ENCODE data around the gene ZFAND6.
"Not testable (repeated sequence)": the region's sequence is repeated elsewhere in the genome, so short reads cannot be mapped to it uniquely, and the experiment has no call there.

The ZFAND6 gene

DNA sequence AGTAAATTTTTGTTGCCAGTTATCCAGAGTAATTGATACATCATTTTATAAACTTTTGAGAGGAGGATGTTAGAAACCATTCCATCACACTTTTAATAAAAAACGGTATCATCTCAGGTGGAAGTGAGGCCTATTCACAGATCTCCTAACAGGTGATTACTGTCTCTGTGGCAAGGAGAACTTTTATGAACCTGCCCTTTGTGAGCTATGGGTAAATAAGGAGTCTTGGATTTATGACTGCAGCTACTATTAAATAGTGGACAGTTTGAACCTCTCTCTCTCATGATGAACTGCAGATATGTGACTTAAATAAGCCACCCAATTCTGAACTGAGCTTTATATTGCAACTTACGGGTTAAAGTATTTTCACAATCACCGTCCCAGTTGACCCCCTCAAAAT is 45.7 kb downstream of the ZFAND6 start:
- no peak for ATAC-seq
- Mint-ChIP-seq H3K4me1 (peaks cover 42% of the 10 kb centered on the region), H3K27me3 (no peaks in the 10 kb centered on the region), H3K9me3 (no peaks in the 10 kb centered on the region), H3K27ac (no peak overlapping the region), H3K4me3 (no peak overlapping the region)
- DNase-seq: no peak

DNA sequence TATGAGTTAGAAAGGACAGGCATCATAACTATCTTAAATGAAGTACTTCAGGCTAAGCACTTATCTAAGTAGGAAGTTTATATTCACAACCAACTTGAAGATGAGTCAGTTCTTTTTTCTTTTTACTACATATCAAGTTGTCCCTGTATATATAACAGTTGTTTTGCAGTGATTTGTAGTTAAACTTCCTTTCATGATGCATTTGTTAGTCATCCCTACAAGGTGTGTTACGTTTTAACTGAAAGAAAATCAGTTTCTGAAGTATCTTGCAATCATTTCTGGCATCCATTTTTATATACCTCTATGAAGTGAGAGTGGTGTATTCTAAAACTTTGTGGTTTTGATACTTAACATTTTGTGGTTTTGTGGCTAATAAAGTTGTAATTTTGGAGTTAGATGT is 46.1 kb downstream of the ZFAND6 start:
- Mint-ChIP-seq H3K4me1 (peaks cover 43% of the 10 kb centered on the region), H3K4me3 (no peak overlapping the region)
- ATAC-seq: peak; percentile 56

DNA sequence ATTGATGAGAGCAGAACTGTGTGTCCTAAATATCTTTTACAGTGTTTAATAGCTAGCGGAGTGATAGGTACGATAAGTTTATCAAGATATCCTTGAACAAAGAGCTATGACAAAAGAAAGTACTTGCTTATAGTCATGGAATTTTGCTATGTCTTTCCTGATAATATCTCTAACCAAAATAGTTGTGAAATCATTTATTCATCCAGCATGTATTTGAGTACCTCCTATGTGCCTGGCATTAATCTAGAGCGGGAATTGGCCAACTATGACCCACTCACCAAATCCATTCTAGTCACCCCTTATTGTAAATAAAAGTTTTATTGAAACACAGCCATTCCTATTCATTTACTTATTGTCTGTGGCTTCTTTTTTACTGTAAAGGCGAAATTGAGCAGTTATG is 46.6 kb downstream of the ZFAND6 start:
- H3K4me1 Mint-ChIP-seq: peaks cover 42% of the 10 kb centered on the region
- no peak for DNase-seq
- no peaks in the 10 kb centered on the region for H3K9me3 Mint-ChIP-seq
- no peak overlapping the region for H3K4me3 Mint-ChIP-seq
- no peaks in the 10 kb centered on the region for H3K27me3 Mint-ChIP-seq
- H3K27ac Mint-ChIP-seq: no peak overlapping the region
- no peak for ATAC-seq

More for the DNA sequence above, 46.1 kb downstream of the ZFAND6 start:
- Mint-ChIP-seq H3K9me3 (no peaks in the 10 kb centered on the region), H3K27me3 (no peaks in the 10 kb centered on the region), H3K27ac (no peak overlapping the region)
- DNase-seq: no peak

DNA sequence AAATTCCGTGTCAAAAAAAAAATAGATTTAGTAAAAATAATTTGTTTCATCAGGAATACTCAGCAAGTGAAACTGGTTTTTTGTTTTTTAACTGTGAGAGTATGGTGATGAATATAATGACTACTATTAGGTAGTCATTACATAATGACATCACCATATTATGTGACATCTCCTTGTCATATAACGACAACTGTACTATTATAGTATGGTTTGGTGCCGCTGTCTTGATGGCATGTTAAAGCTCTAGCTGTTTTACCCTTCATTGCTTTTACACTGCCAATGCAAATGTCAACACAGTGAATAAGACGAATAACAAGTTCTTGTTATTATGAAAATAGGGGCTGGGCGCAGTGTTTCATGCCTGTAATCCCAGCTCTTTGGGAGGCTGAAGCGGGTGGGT is 47.7 kb downstream of the ZFAND6 start:
- no peaks in the 10 kb centered on the region for H3K9me3 Mint-ChIP-seq
- no peak for ATAC-seq
- H3K4me3 Mint-ChIP-seq: no peak overlapping the region
- H3K27ac Mint-ChIP-seq: no peak overlapping the region
- H3K27me3 Mint-ChIP-seq: no peaks in the 10 kb centered on the region
- no peak for DNase-seq
- peaks cover 34% of the 10 kb centered on the region for H3K4me1 Mint-ChIP-seq

DNA sequence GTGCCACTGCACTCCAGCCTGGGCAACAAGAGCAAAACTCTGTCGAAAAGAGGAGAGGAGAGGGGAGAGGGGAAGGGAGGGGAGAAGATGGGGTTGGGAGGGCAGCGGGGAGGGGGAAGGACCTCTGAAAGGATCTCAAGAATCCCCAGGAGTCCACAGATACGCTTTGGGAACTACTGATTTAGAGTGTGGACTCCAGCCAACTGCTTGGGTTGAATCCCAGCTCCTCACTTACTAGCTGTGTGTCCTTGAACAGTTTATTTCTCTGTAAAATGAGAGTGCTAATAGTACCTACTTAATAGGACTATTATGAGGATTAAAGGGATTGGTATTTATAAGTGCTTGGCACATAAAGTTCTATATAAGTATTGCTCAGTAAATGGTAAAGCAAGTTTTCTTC is 48.3 kb downstream of the ZFAND6 start:
- Mint-ChIP-seq H3K4me1 (peaks cover 28% of the 10 kb centered on the region), H3K4me3 (no peak overlapping the region), H3K27ac (no peak overlapping the region), H3K9me3 (no peaks in the 10 kb centered on the region), H3K27me3 (no peaks in the 10 kb centered on the region)
- DNase-seq (no peak), ATAC-seq (no peak)

DNA sequence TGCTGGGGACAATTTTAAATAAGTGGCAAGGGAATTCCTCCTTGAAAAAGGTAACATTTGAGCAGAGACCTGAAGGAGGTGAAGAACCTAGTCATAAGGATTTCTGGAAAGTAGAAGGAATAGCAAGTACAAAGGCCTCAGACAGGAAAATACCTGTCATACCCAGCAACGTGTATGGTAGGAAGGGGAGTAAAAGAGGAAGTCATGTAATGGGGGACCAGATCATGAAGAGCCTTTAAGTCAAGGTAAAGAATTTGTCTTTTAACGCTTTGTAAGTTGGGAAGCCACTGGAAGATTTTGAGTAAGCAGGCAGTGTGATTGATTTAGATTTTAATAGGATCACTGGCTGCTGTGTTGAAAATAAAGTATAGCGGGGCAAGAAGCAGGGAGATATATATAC is 49.9 kb downstream of the ZFAND6 start:
- Mint-ChIP-seq H3K4me3 (no peak overlapping the region), H3K4me1 (peaks cover 26% of the 10 kb centered on the region), H3K9me3 (no peaks in the 10 kb centered on the region), H3K27me3 (no peaks in the 10 kb centered on the region), H3K27ac (no peak overlapping the region)
- ATAC-seq (no peak), DNase-seq (no peak)

DNA sequence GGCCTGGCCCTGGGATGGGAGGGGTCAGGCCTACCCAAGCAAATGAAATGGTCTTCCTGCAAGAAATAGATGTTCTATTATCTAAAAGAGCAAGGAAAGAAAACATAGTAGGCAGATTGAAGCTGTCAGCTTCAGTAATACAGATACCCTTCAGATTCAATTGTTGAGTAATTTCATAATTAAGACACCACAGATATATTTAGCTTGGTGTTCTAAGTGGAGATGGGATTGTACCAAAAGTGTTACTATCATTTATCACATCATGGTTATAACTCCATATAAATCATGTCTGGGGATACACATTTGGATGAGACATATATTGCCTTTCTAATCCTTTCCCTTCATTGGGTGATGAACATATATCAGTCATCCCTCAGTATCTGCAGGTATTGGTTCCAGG is 51.4 kb downstream of the ZFAND6 start:
- H3K9me3 Mint-ChIP-seq: no peaks in the 10 kb centered on the region
- H3K4me3 Mint-ChIP-seq: no peak overlapping the region
- ATAC-seq: no peak
- H3K27ac Mint-ChIP-seq: no peak overlapping the region
- H3K27me3 Mint-ChIP-seq: no peaks in the 10 kb centered on the region
- DNase-seq: no peak
- H3K4me1 Mint-ChIP-seq: peaks cover 24% of the 10 kb centered on the region

DNA sequence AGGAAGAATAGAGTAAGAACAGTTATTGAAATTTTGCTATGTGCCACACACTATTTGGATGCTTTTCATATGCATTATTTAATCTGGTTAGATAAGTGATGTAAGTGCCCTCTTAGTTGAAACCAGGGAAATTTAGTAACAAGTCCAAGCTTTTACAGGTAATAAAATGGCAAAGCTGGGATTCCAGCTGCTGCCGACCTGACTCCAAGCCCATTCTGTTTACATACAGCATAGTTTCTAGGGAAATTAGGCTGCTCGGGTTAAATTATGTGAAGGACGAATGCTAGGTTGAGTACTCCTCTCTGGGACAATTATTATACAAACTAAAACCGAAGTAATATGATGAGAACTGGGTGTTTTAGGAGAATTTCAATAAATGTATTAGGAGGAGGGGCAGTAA is 54.6 kb downstream of the ZFAND6 start:
- no peaks in the 10 kb centered on the region for H3K9me3 Mint-ChIP-seq
- H3K4me1 Mint-ChIP-seq: peaks cover 20% of the 10 kb centered on the region
- no peaks in the 10 kb centered on the region for H3K27me3 Mint-ChIP-seq
- DNase-seq (no peak), ATAC-seq (no peak)
- no peak overlapping the region for H3K27ac Mint-ChIP-seq
- H3K4me3 Mint-ChIP-seq: no peak overlapping the region

DNA sequence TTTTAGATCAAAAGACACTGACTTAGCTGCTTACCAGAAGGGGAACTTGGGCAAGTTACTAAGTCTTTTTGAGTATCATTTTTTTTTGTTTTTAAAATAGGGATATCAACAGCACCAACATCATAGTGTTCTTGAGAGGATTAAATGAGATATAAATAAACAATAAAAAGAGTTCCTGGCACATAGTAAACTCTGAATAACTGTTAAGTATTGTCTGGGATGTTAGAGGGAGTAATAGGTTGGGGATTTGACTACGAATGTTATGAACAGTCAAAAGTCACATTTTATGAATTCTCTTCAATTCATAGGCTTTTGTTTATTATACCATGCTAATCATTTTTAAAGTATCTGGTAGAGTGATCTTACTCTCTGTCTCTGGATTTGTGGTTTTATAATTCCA is 55.5 kb downstream of the ZFAND6 start:
- no peaks in the 10 kb centered on the region for H3K27me3 Mint-ChIP-seq
- ATAC-seq: no peak
- H3K4me3 Mint-ChIP-seq: no peak overlapping the region
- peaks cover 18% of the 10 kb centered on the region for H3K4me1 Mint-ChIP-seq
- no peaks in the 10 kb centered on the region for H3K9me3 Mint-ChIP-seq
- H3K27ac Mint-ChIP-seq: no peak overlapping the region
- no peak for DNase-seq

DNA sequence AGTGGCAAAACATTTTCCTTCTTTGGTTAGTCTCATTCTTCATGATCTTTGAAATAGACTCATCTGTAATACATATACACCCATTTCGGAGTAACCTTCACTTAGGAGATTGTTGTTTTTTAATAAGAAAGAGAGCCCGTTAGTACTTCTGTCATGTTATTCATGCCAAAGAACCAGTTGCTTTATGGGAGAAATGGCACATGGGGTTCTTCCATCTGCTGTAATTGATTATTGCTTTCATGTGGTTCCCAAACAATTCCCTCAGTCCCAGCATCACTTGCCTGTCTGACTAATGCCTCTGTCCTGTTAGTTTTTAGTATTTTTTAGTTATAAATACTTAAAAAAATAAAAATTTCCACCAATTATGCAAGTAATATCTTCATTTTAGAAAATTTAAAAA is 59.5 kb downstream of the ZFAND6 start:
- peaks cover 11% of the 10 kb centered on the region for H3K4me1 Mint-ChIP-seq
- no peak for ATAC-seq
- DNase-seq: no peak
- no peak overlapping the region for H3K4me3 Mint-ChIP-seq
- H3K9me3 Mint-ChIP-seq: no peaks in the 10 kb centered on the region
- no peak overlapping the region for H3K27ac Mint-ChIP-seq
- no peaks in the 10 kb centered on the region for H3K27me3 Mint-ChIP-seq

DNA sequence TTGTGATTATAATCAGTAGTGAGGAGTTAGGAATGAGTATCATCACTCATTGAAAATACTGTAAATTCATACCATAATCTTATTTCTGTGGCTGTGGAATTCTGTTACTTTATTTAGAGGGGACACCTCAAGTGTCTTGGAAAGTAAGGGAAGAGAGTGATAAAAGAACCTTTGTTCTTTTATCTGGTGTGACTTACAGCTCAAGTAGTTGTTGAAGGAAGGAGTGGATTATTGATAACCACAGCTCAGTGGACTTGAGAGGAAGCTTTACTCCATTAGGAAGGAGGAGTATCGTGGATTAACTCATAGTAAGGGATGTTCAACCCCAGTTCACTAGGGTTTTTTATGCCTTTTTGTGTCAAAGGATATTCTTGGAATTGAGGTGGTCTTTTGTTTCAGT is 61.2 kb downstream of the ZFAND6 start:
- Mint-ChIP-seq H3K27me3 (no peaks in the 10 kb centered on the region), H3K4me3 (no peak overlapping the region), H3K4me1 (peaks cover 5% of the 10 kb centered on the region), H3K9me3 (no peaks in the 10 kb centered on the region), H3K27ac (peak overlapping the region in 1 of 2 donors; percentile 11)
- DNase-seq (no peak), ATAC-seq (no peak)

DNA sequence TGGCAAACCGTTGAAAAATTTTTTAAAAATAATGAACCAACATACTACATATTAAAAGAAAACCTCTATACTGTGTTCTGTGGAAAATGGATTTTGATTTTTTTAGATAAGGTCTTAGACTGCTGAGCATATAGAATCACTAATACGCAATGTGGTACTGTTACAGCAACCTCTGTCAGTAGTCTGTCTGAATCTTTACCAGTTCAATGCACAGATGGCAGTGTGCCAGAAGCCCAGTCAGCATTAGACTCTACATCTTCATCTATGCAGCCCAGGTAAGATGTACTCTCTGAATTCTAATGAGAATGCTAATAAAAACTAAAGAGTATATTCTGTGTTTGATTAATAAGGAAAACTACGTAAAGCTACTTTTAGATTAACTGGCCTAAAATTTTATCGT is 62.1 kb downstream of the ZFAND6 start:
- no peak overlapping the region for H3K4me3 Mint-ChIP-seq
- no peak overlapping the region for H3K27ac Mint-ChIP-seq
- no peaks in the 10 kb centered on the region for H3K27me3 Mint-ChIP-seq
- H3K9me3 Mint-ChIP-seq: no peaks in the 10 kb centered on the region
- no peak for DNase-seq
- H3K4me1 Mint-ChIP-seq: no peaks in the 10 kb centered on the region
- ATAC-seq: no peak

DNA sequence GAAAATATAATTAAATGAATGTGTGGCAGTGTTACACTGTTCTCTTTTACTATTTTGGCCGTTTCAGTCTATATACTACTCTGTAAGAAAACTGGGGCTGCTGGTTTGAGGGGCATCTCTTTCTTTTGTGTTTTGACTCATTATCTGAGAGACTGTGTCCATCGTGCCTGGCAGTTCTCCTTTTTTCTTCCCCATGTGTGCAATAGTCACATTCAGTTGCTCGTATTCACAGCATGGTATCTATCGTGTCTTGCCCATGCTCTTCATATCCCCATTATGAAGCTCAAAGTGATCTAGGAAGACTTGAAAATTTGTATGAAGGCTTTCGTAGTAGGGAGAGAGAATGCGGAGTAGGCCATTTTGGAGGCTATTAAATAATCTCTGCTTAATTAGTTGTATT is 63.6 kb downstream of the ZFAND6 start:
- no peak for DNase-seq
- Mint-ChIP-seq H3K4me1 (no peaks in the 10 kb centered on the region), H3K4me3 (no peak overlapping the region), H3K27me3 (no peaks in the 10 kb centered on the region), H3K9me3 (no peaks in the 10 kb centered on the region), H3K27ac (no peak overlapping the region)
- no peak for ATAC-seq

DNA sequence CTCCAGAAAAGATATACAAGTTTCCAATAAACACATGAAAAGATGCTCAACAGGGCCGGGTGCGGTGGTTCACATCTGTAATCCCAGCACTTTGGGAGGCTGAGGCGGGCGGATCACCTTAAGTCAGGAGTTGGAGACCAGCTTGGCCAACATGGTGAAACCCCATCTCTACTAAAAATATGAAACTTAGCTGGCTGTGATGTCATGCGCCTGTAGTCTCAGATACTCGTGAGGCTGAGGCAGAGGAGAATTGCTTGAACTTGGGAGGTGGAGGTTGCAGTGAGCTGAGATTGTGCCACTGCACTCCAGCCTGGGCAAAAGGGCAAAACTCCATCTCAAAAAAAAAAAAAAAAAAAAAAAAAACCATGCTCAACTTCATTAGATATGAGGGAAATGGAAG is 67.8 kb downstream of the ZFAND6 start:
- not testable (repeated sequence) for H3K27ac Mint-ChIP-seq, H3K4me3 Mint-ChIP-seq, H3K4me1 Mint-ChIP-seq, DNase-seq, H3K27me3 Mint-ChIP-seq, H3K9me3 Mint-ChIP-seq, ATAC-seq

DNA sequence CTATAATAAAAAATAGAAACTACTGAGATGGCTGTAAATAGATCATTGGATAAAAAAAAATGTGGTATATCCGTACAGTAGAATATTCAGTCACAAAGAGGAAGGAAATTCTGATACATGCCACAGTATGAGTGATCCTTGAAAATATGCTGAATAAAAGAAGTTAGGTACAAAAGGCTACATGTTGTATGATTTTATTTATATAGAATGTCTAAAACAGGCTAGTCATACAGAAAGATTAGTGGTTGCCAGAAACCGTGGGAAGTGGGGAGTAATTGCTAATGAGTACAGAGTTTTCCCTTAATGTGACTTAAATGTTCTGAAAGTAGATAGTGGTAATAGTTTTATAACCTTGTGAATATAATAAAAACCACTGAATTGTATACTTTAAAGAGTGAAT is 68.4 kb downstream of the ZFAND6 start:
- DNase-seq: no peak
- H3K4me3 Mint-ChIP-seq: no peak overlapping the region
- H3K27me3 Mint-ChIP-seq: no peaks in the 10 kb centered on the region
- ATAC-seq: no peak
- H3K9me3 Mint-ChIP-seq: no peaks in the 10 kb centered on the region
- H3K27ac Mint-ChIP-seq: no peak overlapping the region
- no peaks in the 10 kb centered on the region for H3K4me1 Mint-ChIP-seq

DNA sequence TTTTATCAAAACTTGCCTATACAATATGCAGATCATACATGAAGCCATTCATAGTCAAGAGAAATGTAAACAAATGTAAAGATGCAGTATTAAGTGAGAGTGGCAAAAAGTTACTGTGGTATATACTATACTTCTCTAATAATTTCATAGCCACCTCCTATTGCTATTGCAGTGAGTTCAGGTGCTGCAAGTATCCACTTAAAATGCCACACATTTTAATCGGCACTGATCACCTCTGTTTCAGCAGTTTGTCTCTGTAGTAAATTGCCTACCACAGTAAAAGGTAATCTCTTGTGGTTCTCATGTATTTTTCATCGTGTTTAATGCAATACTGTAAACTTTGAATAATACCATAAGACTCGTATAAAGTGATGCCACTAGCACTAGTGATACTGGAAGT is 72.9 kb downstream of the ZFAND6 start:
- ATAC-seq (no peak), DNase-seq (no peak)
- Mint-ChIP-seq H3K27ac (no peak overlapping the region), H3K4me1 (no peaks in the 10 kb centered on the region), H3K9me3 (no peaks in the 10 kb centered on the region), H3K27me3 (no peaks in the 10 kb centered on the region), H3K4me3 (no peak overlapping the region)

DNA sequence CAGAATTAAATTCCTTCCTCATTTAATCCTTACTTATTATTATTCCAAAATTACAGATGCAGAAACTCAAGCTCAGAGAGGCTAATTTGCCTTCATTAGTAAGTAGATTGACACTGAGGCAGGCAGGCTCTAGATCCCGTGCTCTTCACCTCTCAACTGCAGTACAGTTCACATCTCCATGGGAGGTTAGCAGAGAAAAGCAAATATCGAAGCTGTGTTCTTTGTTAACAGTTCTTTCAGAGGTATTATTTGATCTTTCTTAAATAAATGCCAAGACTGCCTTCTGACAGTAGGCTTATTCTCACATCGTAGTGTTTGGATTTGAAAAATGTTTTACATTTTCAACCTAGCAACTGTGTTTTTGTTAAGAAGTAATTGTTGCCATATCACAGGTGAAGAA is 77.4 kb downstream of the ZFAND6 start:
- no peaks in the 10 kb centered on the region for H3K9me3 Mint-ChIP-seq
- no peak for DNase-seq
- H3K27me3 Mint-ChIP-seq: no peaks in the 10 kb centered on the region
- H3K27ac Mint-ChIP-seq: no peak overlapping the region
- H3K4me3 Mint-ChIP-seq: no peak overlapping the region
- H3K4me1 Mint-ChIP-seq: no peaks in the 10 kb centered on the region
- no peak for ATAC-seq

DNA sequence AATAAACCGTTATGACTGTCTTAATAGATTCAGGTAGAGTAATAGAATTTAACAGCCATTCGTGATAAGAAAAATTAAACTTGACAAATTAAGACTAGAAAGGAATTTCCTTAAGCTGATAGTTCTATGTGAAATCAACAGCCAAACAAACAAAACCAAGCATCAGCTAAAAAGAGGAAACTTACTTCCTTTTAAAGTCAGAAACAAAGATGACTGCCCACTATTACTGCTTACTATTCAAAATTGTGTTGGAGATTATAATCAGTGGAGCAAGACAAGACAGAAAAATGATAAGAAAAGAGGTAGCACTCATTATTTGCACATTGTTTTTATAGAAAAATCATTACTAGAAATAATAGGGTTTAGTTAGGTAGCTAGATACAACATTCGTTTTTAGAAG is 79.5 kb downstream of the ZFAND6 start:
- no peaks in the 10 kb centered on the region for H3K4me1 Mint-ChIP-seq
- H3K9me3 Mint-ChIP-seq: no peaks in the 10 kb centered on the region
- no peak for DNase-seq
- H3K27ac Mint-ChIP-seq: no peak overlapping the region
- H3K4me3 Mint-ChIP-seq: no peak overlapping the region
- no peaks in the 10 kb centered on the region for H3K27me3 Mint-ChIP-seq
- no peak for ATAC-seq

Measured in stimulated activated naive CD8-positive, alpha-beta T cell treated with anti-CD3 and anti-CD28 coated beads, Interleukin-15, amount 100 ng/mL, for 72 hours (primary cell).